CD4-positive, alpha-beta T cell (primary cell): Measurements from ENCODE around the gene PRKAB2. TPM values are rescaled to one million over a fixed set of nuclear protein-coding genes. Genes with fewer than 3 reads are reported as not detected.

Experiments used
- ATAC-seq: fragments of 200-7000 bp; cut with Tn5 transposase; one replicate; pipeline ENCODE4 v1.10.0; 2022; ENCODE audit warnings: mild to moderate bottlenecking; ENCODE audit not compliant: poor library complexity
- CTCF ChIA-PET: fragments of 350-600 bp; sonication (Branson Sonifier 250); formaldehyde crosslinking; loops from one replicate; lab custom pipeline; 2021; ENCODE audit warnings: antibody characterized with exemption, inconsistent platforms; lab: Charles Lee
- POLR2A ChIA-PET: fragments of 350-600 bp; sonication (Branson Sonifier 250); formaldehyde crosslinking; loops from one replicate; lab custom pipeline; 2021; ENCODE audit warnings: antibody characterized with exemption, inconsistent platforms; lab: Charles Lee
- DNase-seq, 14 experiments: peaks; one replicate each; pipeline ENCODE4 v3.0.0-alpha.2; 2013 to 2020; ENCODE audit warnings: mixed read lengths in 2 of 14
- H3K27ac ChIP-seq, 2 donors: one replicate each; pipeline versions ENCODE4 v1.5.1 to v1.7.0; 2013; ENCODE audit warnings: low read length in 2 of 2, low read depth in 1 of 2, mild to moderate bottlenecking in 1 of 2
- H3K27me3 ChIP-seq, 2 experiments: 1 replicate in 1 of 2; 2 replicates in 1 of 2; pipeline versions ENCODE4 v1.6.1 to v1.7.0; 2013; ENCODE audit warnings: low read length in 2 of 2, control low read depth in 1 of 2, mild to moderate bottlenecking in 1 of 2, moderate library complexity in 1 of 2; ENCODE audit not compliant: insufficient read depth in 2 of 2, control insufficient read depth in 1 of 2
- H3K36me3 ChIP-seq: one replicate; pipeline ENCODE4 v1.6.1; 2013; ENCODE audit warnings: low read length, control low read depth; ENCODE audit not compliant: insufficient read depth
- H3K4me1 ChIP-seq: one replicate; pipeline ENCODE4 v1.6.1; 2013; ENCODE audit warnings: low read length, control low read depth; ENCODE audit not compliant: insufficient read depth
- H3K4me3 ChIP-seq: one replicate; pipeline ENCODE4 v1.5.1; 2013; ENCODE audit warnings: mild to moderate bottlenecking, low read length, moderate library complexity
- H3K9me3 ChIP-seq, 2 experiments: 1 replicate in 1 of 2; 2 replicates in 1 of 2; pipeline versions ENCODE4 v1.6.1 to v1.7.0; 2013; ENCODE audit warnings: low read length in 2 of 2, mild to moderate bottlenecking in 2 of 2, control low read depth in 1 of 2, moderate library complexity in 1 of 2; ENCODE audit not compliant: control insufficient read depth in 1 of 2, insufficient read depth in 1 of 2
- H3K27ac Mint-ChIP-seq: one replicate; pipeline ENCODE4 v1.8.0; 2020; ENCODE audit warnings: mixed read lengths
- H3K27me3 Mint-ChIP-seq: one replicate; pipeline ENCODE4 v1.8.0; 2021; ENCODE audit warnings: mixed read lengths
- H3K36me3 Mint-ChIP-seq: one replicate; pipeline ENCODE4 v1.8.0; 2021; ENCODE audit warnings: low read depth, mixed read lengths
- H3K4me1 Mint-ChIP-seq: one replicate; pipeline ENCODE4 v1.8.0; 2021; ENCODE audit warnings: low read depth, mixed read lengths
- H3K4me3 Mint-ChIP-seq: one replicate; pipeline ENCODE4 v1.8.0; 2020; ENCODE audit warnings: mild to moderate bottlenecking, mixed read lengths
- H3K9me3 Mint-ChIP-seq: one replicate; pipeline ENCODE4 v1.8.0; 2020; ENCODE audit warnings: mixed read lengths
- CTCF ChIP-seq: fragments of 200-600 bp; IDR thresholded peaks from one replicate; pipeline ENCODE4 v1.8.0; 2022; ENCODE audit warnings: antibody characterized with exemption, mild to moderate bottlenecking
- intact Hi-C, 2 experiments: fragments of 100-400 bp; cut with DNase I in 1 of 2; cut with micrococcal nuclease in 1 of 2; formaldehyde crosslinking; loops; one replicate each; pipeline versions ENCODE4 v1.15.1 to v1.9.0; 2023 to 2025; cut with DNase I, micrococcal nuclease
- total RNA-seq, 174 experiments: library from RNA in 2 of 174; stranded (reverse) in 2 of 174; gene quantifications; one replicate each; pipeline ENCODE4 v1.2.3 and lab custom pipeline; 2021 to 2026

PRKAB2 gene
- total RNA-seq, 2 experiments from 2014 or later = 7.4 to 9.6 TPM

DNA sequence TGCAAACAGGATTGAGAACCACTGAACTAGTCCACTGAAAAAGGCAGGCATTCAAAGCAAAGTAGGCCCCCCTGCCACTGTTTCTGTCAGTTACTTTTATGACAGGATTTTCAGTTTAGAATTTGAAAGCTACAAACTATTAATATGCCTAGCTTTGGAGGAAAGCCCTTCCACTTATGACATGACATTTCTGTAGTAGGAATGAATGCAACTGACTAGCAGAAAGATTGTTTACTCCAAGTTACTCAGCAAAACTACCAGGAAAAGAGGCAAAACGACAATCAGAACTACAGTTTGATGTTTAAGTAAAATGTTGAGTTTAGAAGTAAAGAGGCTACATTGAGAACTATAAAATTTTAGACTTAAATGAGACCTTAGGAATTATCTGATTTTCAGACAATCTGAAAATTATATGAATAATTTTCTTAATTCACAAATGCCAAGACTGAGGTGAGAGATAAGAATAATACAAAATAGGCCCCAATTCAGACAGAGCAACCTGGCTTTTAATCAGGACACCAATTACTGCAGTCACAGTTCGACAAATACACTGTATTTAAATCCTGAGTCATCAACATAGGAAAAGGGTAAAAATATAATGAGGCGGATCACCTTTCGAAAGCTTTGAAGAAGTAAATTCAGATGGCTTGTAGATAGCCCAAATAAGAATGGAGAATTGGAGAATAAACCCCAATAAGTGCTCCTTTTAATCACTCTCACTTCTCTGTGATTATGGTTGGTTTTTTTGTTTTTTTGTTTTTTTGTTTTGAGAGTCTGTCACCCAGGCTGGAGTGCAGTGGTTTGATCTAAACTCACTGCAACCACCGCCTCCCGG, 2.2 kb downstream of the PRKAB2 start:
- Histone ChIP-seq H3K4me3 (no peak overlapping the region), H3K4me1 (peaks cover 25% of the 10 kb centered on the region), H3K27ac (no peak overlapping the region), H3K27me3 (no peaks in the 10 kb centered on the region), H3K36me3 (peaks cover 21% of the 10 kb centered on the region), H3K9me3 (no peaks in the 10 kb centered on the region)
- Mint-ChIP-seq H3K4me1 (peaks cover 54% of the 10 kb centered on the region), H3K27me3 (no peaks in the 10 kb centered on the region), H3K9me3 (no peaks in the 10 kb centered on the region), H3K36me3 (peaks cover 53% of the 10 kb centered on the region), H3K4me3 (peak overlapping the region; percentile 97), H3K27ac (no peak overlapping the region)
- intact Hi-C loops = loop anchor here in 1 of 2 experiments (5.0 kb wide), 1 partner anchor 57 kb away; the partner anchor contains the start of gene FMO5
- no peak for TF ChIP-seq CTCF
- CTCF ChIA-PET = interaction anchor here (0.7 to 4.1 kb wide), 2 partner anchors 12 to 72 kb away, joined by 3 to 31 read pairs; partner anchors contain the start of gene CHD1L
- DNase-seq = no peak
- ATAC-seq = no peak
- POLR2A ChIA-PET = interaction anchor here (3.9 kb wide), 1 partner anchor 73 kb away, joined by 49 read pairs; the partner anchor contains the start of gene CHD1L

DNA sequence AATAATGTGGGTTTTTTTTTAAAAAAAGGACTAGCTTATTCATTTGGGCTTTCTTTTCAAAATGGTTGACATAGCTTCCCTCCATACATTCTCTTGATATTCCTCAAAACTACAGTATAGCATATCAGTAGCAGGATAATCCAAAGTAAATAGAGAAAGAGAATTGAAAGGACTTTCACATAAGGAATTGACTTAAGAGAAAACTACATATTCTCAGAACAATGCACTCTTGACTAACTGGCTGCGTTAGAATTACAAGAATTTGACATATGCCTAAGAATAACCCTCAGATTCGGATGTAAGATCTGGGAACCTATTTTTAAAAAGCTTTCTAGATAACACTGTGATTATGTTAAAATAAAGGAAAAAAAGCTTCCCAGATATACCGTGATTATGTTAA, 3.1 kb downstream of the PRKAB2 start:
- peaks cover 25% of the 10 kb centered on the region for H3K36me3 ChIP-seq
- no peaks in the 10 kb centered on the region for H3K9me3 ChIP-seq
- no peak for DNase-seq
- no peak overlapping the region for H3K4me3 Mint-ChIP-seq
- peaks cover 61% of the 10 kb centered on the region for H3K36me3 Mint-ChIP-seq
- no peak overlapping the region for H3K27ac ChIP-seq
- H3K27me3 ChIP-seq = no peaks in the 10 kb centered on the region
- H3K27ac Mint-ChIP-seq = no peak overlapping the region
- TF ChIP-seq CTCF = no peak
- peaks cover 53% of the 10 kb centered on the region for H3K4me1 Mint-ChIP-seq
- CTCF ChIA-PET = interaction anchor here (4.1 kb wide), 1 partner anchor 73 kb away, joined by 31 read pairs; the partner anchor contains the start of gene CHD1L
- intact Hi-C loops = no loop called here
- peaks cover 25% of the 10 kb centered on the region for H3K4me1 ChIP-seq
- POLR2A ChIA-PET = no interaction called here
- ATAC-seq = no peak
- H3K27me3 Mint-ChIP-seq = no peaks in the 10 kb centered on the region
- H3K9me3 Mint-ChIP-seq = no peaks in the 10 kb centered on the region
- no peak overlapping the region for H3K4me3 ChIP-seq

GRCh38 chr1:147168626-147169058, 3.6 kb downstream of the PRKAB2 start:
- H3K4me3 Mint-ChIP-seq = no peak overlapping the region
- intact Hi-C loops = no loop called here
- CTCF ChIA-PET = interaction anchor here (4.1 kb wide), 1 partner anchor 74 kb away, joined by 31 read pairs; the partner anchor contains the start of gene CHD1L
- Histone ChIP-seq H3K4me3 (no peak overlapping the region), H3K9me3 (no peaks in the 10 kb centered on the region), H3K36me3 (peaks cover 25% of the 10 kb centered on the region), H3K27me3 (no peaks in the 10 kb centered on the region), H3K27ac (no peak overlapping the region), H3K4me1 (peaks cover 24% of the 10 kb centered on the region)
- no peaks in the 10 kb centered on the region for H3K9me3 Mint-ChIP-seq
- TF ChIP-seq CTCF = no peak
- H3K36me3 Mint-ChIP-seq = peaks cover 66% of the 10 kb centered on the region
- no peaks in the 10 kb centered on the region for H3K27me3 Mint-ChIP-seq
- H3K27ac Mint-ChIP-seq = no peak overlapping the region
- POLR2A ChIA-PET = no interaction called here
- DNase-seq (no peak), ATAC-seq (no peak)
- H3K4me1 Mint-ChIP-seq = peaks cover 47% of the 10 kb centered on the region
